Neural cell (in vitro differentiated cells): ENCODE results near the gene TTLL4. TPM values are rescaled to one million over a fixed set of nuclear protein-coding genes. Genes with fewer than 3 reads are reported as not detected.

ENCODE experiments used
- H2AFZ ChIP-seq: fragments of 200-600, 300-800 bp; sonication (generic), shearing (Covaris generic); 2 replicates; pipeline ENCODE4 v1.6.0; 2014; ENCODE audit warnings: low read depth, mild to moderate bottlenecking, antibody characterized with exemption, low read length, moderate library complexity
- H3F3A ChIP-seq: fragments of 200-600 bp; shearing (Covaris generic); 2 replicates; pipeline ENCODE4 v1.6.1; 2016; ENCODE audit warnings: mild to moderate bottlenecking, moderate library complexity, mixed read lengths, antibody characterized with exemption, low read length; ENCODE audit not compliant: insufficient read depth, poor library complexity, severe bottlenecking
- H3K27ac ChIP-seq: fragments of 200-600, 300-800 bp; sonication (generic), shearing (Covaris generic); 2 replicates; pipeline ENCODE4 v1.5.1; 2014; ENCODE audit warnings: mild to moderate bottlenecking, low read length, moderate library complexity
- H3K27me3 ChIP-seq: fragments of 300-800, 200-600 bp; sonication (generic), shearing (Covaris generic); 2 replicates; pipeline ENCODE4 v1.6.0; 2014; ENCODE audit warnings: mild to moderate bottlenecking, low read depth, low read length, moderate library complexity; ENCODE audit not compliant: insufficient read depth
- H3K36me3 ChIP-seq: fragments of 300-800, 200-600 bp; sonication (generic), shearing (Covaris generic); 2 replicates; pipeline ENCODE4 v1.5.1; 2014; ENCODE audit warnings: mild to moderate bottlenecking, antibody characterized with exemption, low read length, moderate library complexity; ENCODE audit not compliant: insufficient read depth
- H3K4me2 ChIP-seq: fragments of 300-800, 200-600 bp; sonication (generic), shearing (Covaris generic); 2 replicates; pipeline ENCODE4 v1.6.0; 2014; ENCODE audit warnings: mild to moderate bottlenecking, low read length
- H3K4me3 ChIP-seq: fragments of 300-800, 200-600 bp; sonication (generic), shearing (Covaris generic); 2 replicates; pipeline ENCODE4 v1.5.1; 2014; ENCODE audit warnings: mild to moderate bottlenecking, low read length, moderate library complexity
- H3K79me2 ChIP-seq: fragments of 200-600 bp; shearing (Covaris generic); replicated peaks from 2 replicates; pipeline ENCODE4 v1.6.0; 2014; ENCODE audit warnings: mild to moderate bottlenecking, low read length, moderate library complexity; ENCODE audit not compliant: insufficient read depth
- H3K9ac ChIP-seq: fragments of 300-800, 200-600 bp; sonication (generic), shearing (Covaris generic); 2 replicates; pipeline ENCODE4 v1.6.1; 2016; ENCODE audit warnings: mild to moderate bottlenecking, low read length, mixed read lengths
- H3K9me2 ChIP-seq: fragments of 200-600 bp; shearing (Covaris generic); 2 replicates; pipeline ENCODE4 v1.6.1; 2016; ENCODE audit warnings: mild to moderate bottlenecking, low read length, mixed read lengths; ENCODE audit not compliant: insufficient read depth
- H3K9me3 ChIP-seq: fragments of 200-600, 300-800 bp; sonication (generic), shearing (Covaris generic); 2 replicates; pipeline ENCODE4 v1.6.1; 2016; ENCODE audit warnings: mild to moderate bottlenecking, mixed run types, low read length, moderate library complexity, mixed read lengths
- H4K20me1 ChIP-seq: fragments of 200-600 bp; shearing (Covaris generic); 2 replicates; pipeline ENCODE4 v1.6.1; 2016; ENCODE audit warnings: mild to moderate bottlenecking, mixed run types; ENCODE audit not compliant: insufficient read depth
- EP300 ChIP-seq: fragments of 450-650 bp; conservative IDR thresholded peaks from 2 replicates; pipeline ENCODE4 v1.6.1; 2014; ENCODE audit warnings: antibody characterized with exemption, mild to moderate bottlenecking, moderate library complexity; ENCODE audit not compliant: poor library complexity, severe bottlenecking
- EZH2 ChIP-seq: fragments of 200-600, 300-800 bp; shearing (Covaris generic), sonication (generic); IDR thresholded peaks from 2 replicates; pipeline ENCODE4 v1.6.1; 2014; ENCODE audit warnings: antibody characterized with exemption, low read length, borderline replicate concordance, mild to moderate bottlenecking; ENCODE audit not compliant: insufficient read depth, poor library complexity, severe bottlenecking
- MXI1 ChIP-seq: fragments of 450-650 bp; conservative IDR thresholded peaks from 2 replicates; pipeline ENCODE4 v1.6.1; 2014; ENCODE audit warnings: antibody characterized with exemption, mild to moderate bottlenecking; ENCODE audit not compliant: poor library complexity, severe bottlenecking
- RAD21 ChIP-seq: fragments of 450-650 bp; conservative IDR thresholded peaks from 2 replicates; pipeline ENCODE4 v1.6.1; 2014; ENCODE audit warnings: antibody characterized with exemption, mild to moderate bottlenecking, moderate library complexity
- SMC3 ChIP-seq: fragments of 450-650 bp; conservative IDR thresholded peaks from 2 replicates; pipeline ENCODE4 v1.6.1; 2014; ENCODE audit warnings: antibody characterized with exemption, mild to moderate bottlenecking, moderate library complexity; ENCODE audit not compliant: poor library complexity
- TAF1 ChIP-seq: IDR thresholded peaks from 2 replicates; pipeline ENCODE4 v1.6.1; 2012; ENCODE audit warnings: low read depth
- polyA plus RNA-seq: library from polyadenylated mRNA; depleted of rRNA; stranded (reverse); fragments of >200 nt; gene quantifications from 2 replicates; pipeline ENCODE4 v1.2.3, GENCODE V29; 2014
- TF ChIP-seq, protein P1 (sequence below): fragments of 450-650 bp; IDR thresholded peaks from 2 replicates; pipeline ENCODE4 v1.5.1; 2014; ENCODE audit warnings: antibody characterized with exemption, mild to moderate bottlenecking, moderate library complexity; ENCODE audit not compliant: poor library complexity, severe bottlenecking
- TF ChIP-seq, protein P2 (sequence below): IDR thresholded peaks from 2 replicates; pipeline ENCODE4 v1.6.1; 2012; ENCODE audit warnings: borderline replicate concordance

The TTLL4 gene
- polyA plus RNA-seq, 1 donor from 2014 or later, result 5.3 TPM

DNA sequence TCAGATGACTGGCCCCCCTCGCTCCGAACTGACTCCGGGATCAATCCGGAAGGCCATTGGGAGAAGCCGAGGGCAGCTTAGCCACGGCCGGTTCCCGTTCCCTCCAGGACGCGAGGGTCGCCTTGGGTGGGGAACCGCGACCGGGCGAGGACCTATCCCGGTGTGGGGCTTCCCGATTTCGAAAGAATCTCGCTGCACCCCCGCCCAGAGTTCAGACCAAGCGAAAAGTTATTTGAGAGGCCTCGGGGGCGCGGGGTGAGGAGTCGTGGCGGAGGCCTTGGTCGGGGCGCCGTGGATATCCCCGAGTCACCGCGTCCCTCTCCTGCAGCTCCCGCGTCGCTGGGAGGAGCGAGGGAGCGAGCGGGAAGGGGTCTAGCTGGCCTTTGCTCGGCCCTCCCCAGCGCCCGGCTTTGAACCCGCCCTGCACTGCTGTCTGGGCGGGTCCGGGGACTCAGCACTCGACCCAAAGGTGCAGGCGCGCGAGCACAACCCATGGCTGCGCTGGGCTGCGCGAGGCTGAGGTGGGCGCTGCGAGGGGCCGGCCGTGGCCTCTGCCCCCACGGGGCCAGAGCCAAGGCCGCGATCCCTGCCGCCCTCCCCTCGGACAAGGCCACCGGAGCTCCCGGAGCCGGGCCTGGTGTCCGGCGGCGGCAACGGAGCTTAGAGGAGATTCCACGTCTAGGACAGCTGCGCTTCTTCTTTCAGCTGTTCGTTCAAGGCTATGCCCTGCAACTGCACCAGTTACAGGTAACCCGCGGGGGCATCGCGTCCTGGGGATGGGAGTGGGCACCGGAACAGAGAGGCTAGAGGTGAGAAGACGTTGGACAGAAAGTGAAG, 71.3 kb downstream of the TTLL4 start, which contains the start of gene CYP27A1:
Gene CYP27A1 (plus strand): TSS at position 457 of the 837 bp plus-strand sequence. CDS start 36 bp downstream, at position 493.
- H2AFZ ChIP-seq, result no peak within 1 kb of the TSS
- no peak within 1 kb of the TSS for H3K9ac ChIP-seq
- H3K9me2 ChIP-seq, result no peaks in the 10 kb centered on the region
- H3F3A ChIP-seq, result no peaks in the 10 kb centered on the region
- H3K27ac ChIP-seq, result no peak within 1 kb of the TSS
- H3K9me3 ChIP-seq, result no peaks in the 10 kb centered on the region
- TF ChIP-seq EZH2, result no peak
- TF ChIP-seq TAF1, result no peak
- no peak for TF ChIP-seq SMC3
- no peak for TF ChIP-seq EP300
- TF ChIP-seq, protein P1, sequence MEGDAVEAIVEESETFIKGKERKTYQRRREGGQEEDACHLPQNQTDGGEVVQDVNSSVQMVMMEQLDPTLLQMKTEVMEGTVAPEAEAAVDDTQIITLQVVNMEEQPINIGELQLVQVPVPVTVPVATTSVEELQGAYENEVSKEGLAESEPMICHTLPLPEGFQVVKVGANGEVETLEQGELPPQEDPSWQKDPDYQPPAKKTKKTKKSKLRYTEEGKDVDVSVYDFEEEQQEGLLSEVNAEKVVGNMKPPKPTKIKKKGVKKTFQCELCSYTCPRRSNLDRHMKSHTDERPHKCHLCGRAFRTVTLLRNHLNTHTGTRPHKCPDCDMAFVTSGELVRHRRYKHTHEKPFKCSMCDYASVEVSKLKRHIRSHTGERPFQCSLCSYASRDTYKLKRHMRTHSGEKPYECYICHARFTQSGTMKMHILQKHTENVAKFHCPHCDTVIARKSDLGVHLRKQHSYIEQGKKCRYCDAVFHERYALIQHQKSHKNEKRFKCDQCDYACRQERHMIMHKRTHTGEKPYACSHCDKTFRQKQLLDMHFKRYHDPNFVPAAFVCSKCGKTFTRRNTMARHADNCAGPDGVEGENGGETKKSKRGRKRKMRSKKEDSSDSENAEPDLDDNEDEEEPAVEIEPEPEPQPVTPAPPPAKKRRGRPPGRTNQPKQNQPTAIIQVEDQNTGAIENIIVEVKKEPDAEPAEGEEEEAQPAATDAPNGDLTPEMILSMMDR, result no peak
- no peak for TF ChIP-seq RAD21
- TF ChIP-seq, protein P2, sequence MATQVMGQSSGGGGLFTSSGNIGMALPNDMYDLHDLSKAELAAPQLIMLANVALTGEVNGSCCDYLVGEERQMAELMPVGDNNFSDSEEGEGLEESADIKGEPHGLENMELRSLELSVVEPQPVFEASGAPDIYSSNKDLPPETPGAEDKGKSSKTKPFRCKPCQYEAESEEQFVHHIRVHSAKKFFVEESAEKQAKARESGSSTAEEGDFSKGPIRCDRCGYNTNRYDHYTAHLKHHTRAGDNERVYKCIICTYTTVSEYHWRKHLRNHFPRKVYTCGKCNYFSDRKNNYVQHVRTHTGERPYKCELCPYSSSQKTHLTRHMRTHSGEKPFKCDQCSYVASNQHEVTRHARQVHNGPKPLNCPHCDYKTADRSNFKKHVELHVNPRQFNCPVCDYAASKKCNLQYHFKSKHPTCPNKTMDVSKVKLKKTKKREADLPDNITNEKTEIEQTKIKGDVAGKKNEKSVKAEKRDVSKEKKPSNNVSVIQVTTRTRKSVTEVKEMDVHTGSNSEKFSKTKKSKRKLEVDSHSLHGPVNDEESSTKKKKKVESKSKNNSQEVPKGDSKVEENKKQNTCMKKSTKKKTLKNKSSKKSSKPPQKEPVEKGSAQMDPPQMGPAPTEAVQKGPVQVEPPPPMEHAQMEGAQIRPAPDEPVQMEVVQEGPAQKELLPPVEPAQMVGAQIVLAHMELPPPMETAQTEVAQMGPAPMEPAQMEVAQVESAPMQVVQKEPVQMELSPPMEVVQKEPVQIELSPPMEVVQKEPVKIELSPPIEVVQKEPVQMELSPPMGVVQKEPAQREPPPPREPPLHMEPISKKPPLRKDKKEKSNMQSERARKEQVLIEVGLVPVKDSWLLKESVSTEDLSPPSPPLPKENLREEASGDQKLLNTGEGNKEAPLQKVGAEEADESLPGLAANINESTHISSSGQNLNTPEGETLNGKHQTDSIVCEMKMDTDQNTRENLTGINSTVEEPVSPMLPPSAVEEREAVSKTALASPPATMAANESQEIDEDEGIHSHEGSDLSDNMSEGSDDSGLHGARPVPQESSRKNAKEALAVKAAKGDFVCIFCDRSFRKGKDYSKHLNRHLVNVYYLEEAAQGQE, result no peak
- no peaks in the 10 kb centered on the region for H4K20me1 ChIP-seq
- no peaks in the 10 kb centered on the region for H3K36me3 ChIP-seq
- peaks cover 25% of the 10 kb centered on the region for H3K27me3 ChIP-seq
- peak within 1 kb of the TSS; percentile 49 for H3K4me3 ChIP-seq
- H3K79me2 ChIP-seq, result no peaks in the 10 kb centered on the region
- no peak within 1 kb of the TSS for H3K4me2 ChIP-seq

DNA sequence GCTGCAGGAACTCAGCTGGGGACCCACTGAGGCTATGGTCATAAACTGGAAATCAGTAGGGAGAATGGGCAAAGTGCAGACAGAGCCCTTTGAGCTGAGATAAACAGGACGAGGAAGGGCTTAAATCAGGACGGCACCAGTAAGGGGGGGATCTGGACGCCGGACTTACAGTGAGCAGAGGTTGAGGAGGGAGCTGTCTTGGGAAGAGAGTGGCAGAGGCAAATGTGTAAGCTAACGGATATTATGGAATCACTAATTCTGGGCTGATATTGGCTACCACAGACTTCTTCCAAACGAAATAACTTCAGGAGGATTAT, 71.9 kb downstream of the TTLL4 start:
- H3K27me3 ChIP-seq, result peaks cover 25% of the 10 kb centered on the region
- no peak overlapping the region for H3K9ac ChIP-seq
- no peak overlapping the region for H3K4me3 ChIP-seq
- no peak overlapping the region for H3K4me2 ChIP-seq
- no peak overlapping the region for H3K27ac ChIP-seq
- no peak overlapping the region for H2AFZ ChIP-seq
- no peaks in the 10 kb centered on the region for H4K20me1 ChIP-seq
- no peaks in the 10 kb centered on the region for H3K79me2 ChIP-seq
- H3K9me3 ChIP-seq, result no peaks in the 10 kb centered on the region
- no peaks in the 10 kb centered on the region for H3F3A ChIP-seq
- TF ChIP-seq RAD21, result no peak
- no peak for TF ChIP-seq TAF1
- TF ChIP-seq, protein P2, result no peak
- no peak for TF ChIP-seq MXI1
- H3K36me3 ChIP-seq, result no peaks in the 10 kb centered on the region
- H3K9me2 ChIP-seq, result no peaks in the 10 kb centered on the region
